PC-3 (cell line): ENCODE results near the gene GTSF1L.

Experiments used
- EZH2 ChIP-seq: fragments of 300-600 bp; sonication (generic); IDR thresholded peaks from one replicate; pipeline ENCODE4 v1.6.1; 2017; ENCODE audit warnings: antibody characterized with exemption, mild to moderate bottlenecking, low read length; ENCODE audit not compliant: unreplicated experiment
- TF ChIP-seq, protein P1 (sequence below): fragments of 300-600 bp; sonication (generic); conservative IDR thresholded peaks from 2 replicates; pipeline ENCODE4 v1.5.1; 2017; ENCODE audit warnings: antibody characterized with exemption, low read depth, mild to moderate bottlenecking, low read length

GRCh38 chr20:43682446-43682845, 44.4 kb downstream of the GTSF1L start:
- TF ChIP-seq, protein P1, sequence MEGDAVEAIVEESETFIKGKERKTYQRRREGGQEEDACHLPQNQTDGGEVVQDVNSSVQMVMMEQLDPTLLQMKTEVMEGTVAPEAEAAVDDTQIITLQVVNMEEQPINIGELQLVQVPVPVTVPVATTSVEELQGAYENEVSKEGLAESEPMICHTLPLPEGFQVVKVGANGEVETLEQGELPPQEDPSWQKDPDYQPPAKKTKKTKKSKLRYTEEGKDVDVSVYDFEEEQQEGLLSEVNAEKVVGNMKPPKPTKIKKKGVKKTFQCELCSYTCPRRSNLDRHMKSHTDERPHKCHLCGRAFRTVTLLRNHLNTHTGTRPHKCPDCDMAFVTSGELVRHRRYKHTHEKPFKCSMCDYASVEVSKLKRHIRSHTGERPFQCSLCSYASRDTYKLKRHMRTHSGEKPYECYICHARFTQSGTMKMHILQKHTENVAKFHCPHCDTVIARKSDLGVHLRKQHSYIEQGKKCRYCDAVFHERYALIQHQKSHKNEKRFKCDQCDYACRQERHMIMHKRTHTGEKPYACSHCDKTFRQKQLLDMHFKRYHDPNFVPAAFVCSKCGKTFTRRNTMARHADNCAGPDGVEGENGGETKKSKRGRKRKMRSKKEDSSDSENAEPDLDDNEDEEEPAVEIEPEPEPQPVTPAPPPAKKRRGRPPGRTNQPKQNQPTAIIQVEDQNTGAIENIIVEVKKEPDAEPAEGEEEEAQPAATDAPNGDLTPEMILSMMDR, result no peak
- no peak for TF ChIP-seq EZH2
